Cerebellar cortex (tissue), 1 donor: ENCODE measurements around the gene C16orf46.
"Not testable (repeated sequence)": the region's sequence is repeated elsewhere in the genome, so short reads cannot be mapped to it uniquely, and the experiment has no call there.

Experiments used
- DNase-seq: peaks from one replicate; pipeline ENCODE4 v3.0.0-alpha.2; 2015; ENCODE audit warnings: low spot score

The C16orf46 gene

GRCh38 chr16:81077076-81077940 is at the start of gene C16orf46:
TSS of gene C16orf46 (minus strand) at chr16:81077238. CDS start at chr16:81063955, 13,283 bp downstream.
- DNase-seq = peak; percentile 98

GRCh38 chr16:81123092-81123852 is 46.2 kb upstream of the C16orf46 start:
- no peak for DNase-seq

- no peak for DNase-seq
These were observed 44.5 kb upstream of the C16orf46 start for GRCh38 chr16:81121474-81121990.

DNA sequence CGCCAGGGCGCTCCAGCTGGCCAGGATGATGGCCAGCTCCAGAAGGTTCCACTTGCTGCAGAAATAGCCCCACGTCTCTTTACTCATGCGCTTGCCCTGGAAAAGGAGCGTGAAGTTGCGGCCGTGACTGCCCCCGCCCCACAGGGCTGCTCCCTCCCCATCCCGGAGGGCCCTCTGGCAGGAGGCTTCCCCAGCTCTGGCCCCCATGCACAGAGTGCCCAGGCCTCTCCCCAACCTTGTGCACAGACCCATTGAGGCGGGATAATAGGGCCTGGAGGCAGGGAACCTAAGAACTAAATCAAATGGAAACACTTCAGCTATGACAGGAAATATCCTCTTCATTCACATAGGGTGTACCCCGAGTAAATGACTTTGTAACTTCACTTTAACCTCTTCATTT is 40.4 kb upstream of the C16orf46 start:
- no peak for DNase-seq

DNA sequence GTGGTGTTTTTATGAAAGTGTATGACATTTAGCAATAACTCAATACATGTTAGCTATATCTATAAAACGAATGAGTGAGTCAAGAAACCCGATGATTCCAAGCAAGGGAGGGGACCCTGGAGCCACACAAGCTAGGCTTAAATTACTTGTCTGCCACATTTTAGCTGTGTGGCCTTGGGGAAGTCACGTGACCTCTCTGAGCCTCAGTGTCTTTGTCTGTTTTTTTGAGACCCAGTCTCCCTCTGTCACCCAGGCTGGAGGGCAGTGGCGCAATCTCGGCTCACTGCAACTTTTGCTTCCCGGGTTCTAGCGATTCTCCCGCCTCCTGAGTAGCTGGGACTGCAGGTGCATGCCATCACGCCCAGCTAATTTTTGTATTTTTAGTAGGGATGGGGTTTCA is 39.2 kb upstream of the C16orf46 start:
- DNase-seq = no peak

GRCh38 chr16:81112453-81112852 is 35.4 kb upstream of the C16orf46 start:
- no peak for DNase-seq

- DNase-seq = not testable (repeated sequence)
These were observed 32.2 kb upstream of the C16orf46 start for GRCh38 chr16:81109274-81109673.

- DNase-seq = no peak
These were observed 30.5 kb upstream of the C16orf46 start for GRCh38 chr16:81107511-81107910.

DNA sequence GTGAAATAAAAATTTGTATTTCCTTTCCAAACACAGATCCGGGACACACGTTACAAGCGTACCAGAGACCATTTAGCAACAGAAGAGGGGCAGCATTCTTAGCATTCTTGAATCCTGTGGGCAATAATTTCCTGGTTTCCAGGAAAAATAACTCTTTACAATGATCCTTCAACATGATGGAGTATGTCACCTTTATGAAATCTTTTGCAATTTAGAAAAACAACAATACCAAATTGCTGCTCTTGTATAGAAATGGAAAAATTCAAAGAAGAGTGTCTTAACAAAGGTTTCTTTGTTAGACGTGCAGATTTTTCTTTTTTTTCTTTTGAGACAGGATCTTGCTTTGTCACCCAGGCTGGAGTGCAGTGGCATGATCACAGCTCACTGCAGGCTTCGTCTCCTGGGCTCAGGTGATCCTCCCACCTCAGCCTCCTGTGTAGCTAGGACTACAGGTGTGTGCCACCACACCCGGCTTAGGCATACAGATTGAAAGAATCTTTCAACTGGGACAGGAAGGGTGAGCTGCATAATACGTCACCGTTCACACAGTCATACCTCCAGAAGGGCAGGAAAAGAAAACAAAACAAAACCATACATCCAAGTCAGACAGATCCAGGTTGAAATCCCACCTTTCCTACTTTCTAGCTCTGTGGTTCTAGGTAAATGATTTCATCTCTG is 29.9 kb upstream of the C16orf46 start:
- DNase-seq = no peak

GRCh38 chr16:81105946-81106345 is 28.9 kb upstream of the C16orf46 start:
- DNase-seq = no peak

GRCh38 chr16:81101702-81102101 is 24.7 kb upstream of the C16orf46 start:
- no peak for DNase-seq

DNA sequence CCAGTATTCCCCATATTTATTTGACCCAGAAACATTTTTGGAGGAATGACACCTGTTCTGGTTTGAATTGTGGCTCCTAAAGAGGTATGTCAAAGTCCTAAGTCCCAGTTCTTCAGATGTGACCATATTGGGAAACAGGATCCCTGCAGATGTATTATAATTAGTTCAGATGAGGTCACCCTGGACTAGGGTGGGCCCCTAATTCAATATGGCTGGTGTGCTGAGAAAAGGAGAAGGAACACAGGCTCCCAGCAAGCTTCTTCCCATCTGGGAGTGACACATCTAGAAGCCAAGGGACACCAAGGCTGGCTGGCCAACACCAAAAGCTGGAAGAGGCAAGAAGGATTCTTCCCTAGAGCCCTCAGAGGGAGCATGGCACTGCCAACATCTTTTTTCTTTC is 22.9 kb upstream of the C16orf46 start:
- DNase-seq = no peak

GRCh38 chr16:81097230-81097629 is 20.2 kb upstream of the C16orf46 start:
- no peak for DNase-seq

- no peak for DNase-seq
These were observed 19.7 kb upstream of the C16orf46 start for GRCh38 chr16:81096715-81097208.

DNA sequence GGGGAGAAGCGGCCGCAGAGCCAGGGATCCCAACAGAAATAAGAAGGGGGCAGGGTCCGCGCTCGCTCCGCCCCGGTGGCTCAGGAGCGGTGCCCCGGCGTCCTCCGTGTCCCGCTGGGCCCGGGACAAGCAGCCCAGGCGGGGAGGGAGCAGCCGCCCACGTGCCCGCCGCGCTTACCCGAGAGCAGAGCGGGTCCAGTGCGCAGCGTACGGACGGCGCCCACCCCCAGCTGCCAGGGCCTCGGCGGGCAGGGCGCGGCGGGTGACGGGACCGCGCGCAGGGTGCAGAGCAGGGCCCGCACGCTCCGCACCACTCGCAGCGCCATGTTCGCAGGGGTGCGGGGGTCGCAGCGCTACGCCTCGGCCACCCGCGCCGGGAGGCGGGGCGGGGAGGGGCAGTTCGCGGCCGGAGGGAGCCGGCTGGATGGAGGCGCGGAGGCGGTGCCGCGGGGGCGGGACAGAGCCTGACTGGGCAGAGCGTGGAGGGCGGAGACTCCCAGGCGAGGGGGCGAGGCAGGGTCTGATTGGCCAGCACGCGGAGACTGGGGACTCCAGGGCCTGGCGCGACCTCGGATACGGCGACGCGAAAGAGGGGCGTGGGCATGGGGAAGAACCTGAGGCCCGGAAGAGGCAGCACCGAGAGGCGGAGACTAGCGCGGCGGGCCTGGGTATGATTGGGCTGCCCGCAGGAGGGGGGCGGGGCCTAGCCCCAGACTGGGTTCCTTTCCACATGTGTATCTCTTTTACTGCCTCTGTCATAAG is 19.1 kb upstream of the C16orf46 start, which contains the start of gene GCSH:
GCSH (minus strand) TSS at position 443 of the 762 bp plus-strand sequence; CDS start at position 326, 117 bp downstream.
- DNase-seq = peak; percentile 99

- no peak for DNase-seq
These were observed 18.6 kb upstream of the C16orf46 start for GRCh38 chr16:81095653-81095952.

DNA sequence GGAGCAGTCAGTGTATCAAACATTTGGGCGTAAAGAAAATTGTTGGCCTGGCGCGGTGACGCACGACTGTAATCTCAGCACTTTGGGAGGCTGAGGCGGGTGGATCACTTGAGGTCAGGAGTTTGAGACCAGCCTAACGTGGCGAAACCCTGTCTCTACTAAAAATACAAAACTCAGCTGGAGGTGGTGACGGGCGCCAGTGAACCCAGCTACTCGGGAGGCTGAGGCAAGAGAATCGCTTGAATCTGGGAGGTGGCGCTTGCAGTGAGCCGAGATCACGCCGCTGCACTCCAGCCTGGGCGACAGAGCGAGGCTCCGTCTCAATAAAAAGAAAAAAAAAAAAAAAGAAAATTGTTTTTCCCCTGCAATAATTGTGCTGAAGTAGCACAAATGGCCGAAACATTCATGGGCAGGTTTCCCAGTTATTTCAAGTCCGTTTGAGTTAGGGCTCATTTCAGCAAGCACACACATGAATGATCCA is 17.8 kb upstream of the C16orf46 start:
- peak; percentile 11 for DNase-seq

- DNase-seq = no peak
These were observed 11.8 kb upstream of the C16orf46 start for GRCh38 chr16:81088836-81089235.

- DNase-seq = no peak
These were observed 4.0 kb upstream of the C16orf46 start for GRCh38 chr16:81081014-81081413.

GRCh38 chr16:81080233-81080632 is 3.2 kb upstream of the C16orf46 start:
- DNase-seq = peak; percentile 15

- DNase-seq = peak; percentile 92
These were observed 417 bp downstream of the C16orf46 start for GRCh38 chr16:81076566-81077075.
